Ishikawa (cell line): Measurements from ENCODE around the gene BTBD3.

ENCODE experiments used
- CREB1 ChIP-seq: IDR thresholded peaks from 2 replicates; pipeline ENCODE4 v1.6.1; 2012; ENCODE audit warnings: low read depth
- EGR1 ChIP-seq: IDR thresholded peaks from 2 replicates; pipeline ENCODE4 v1.6.1; 2012
- EP300 ChIP-seq: IDR thresholded peaks from 2 replicates; pipeline ENCODE4 v1.6.1; 2012; ENCODE audit warnings: borderline replicate concordance
- MAX ChIP-seq: IDR thresholded peaks from 2 replicates; pipeline ENCODE4 v1.6.1; 2012
- NFIC ChIP-seq: IDR thresholded peaks from 2 replicates; pipeline ENCODE4 v1.6.1; 2012
- RAD21 ChIP-seq: IDR thresholded peaks from 2 replicates; pipeline ENCODE4 v1.6.1; 2012; ENCODE audit warnings: low read depth
- TAF1 ChIP-seq: IDR thresholded peaks from 2 replicates; pipeline ENCODE4 v1.6.1; 2012; ENCODE audit warnings: low read depth, mild to moderate bottlenecking
- TEAD4 ChIP-seq: IDR thresholded peaks from 2 replicates; pipeline ENCODE4 v1.6.1; 2012
- YY1 ChIP-seq: IDR thresholded peaks from 2 replicates; pipeline ENCODE4 v1.6.1; 2012; ENCODE audit warnings: low read depth
- ZBTB7A ChIP-seq: IDR thresholded peaks from 2 replicates; pipeline ENCODE4 v1.6.1; 2012; ENCODE audit warnings: low read depth

Gene BTBD3

DNA sequence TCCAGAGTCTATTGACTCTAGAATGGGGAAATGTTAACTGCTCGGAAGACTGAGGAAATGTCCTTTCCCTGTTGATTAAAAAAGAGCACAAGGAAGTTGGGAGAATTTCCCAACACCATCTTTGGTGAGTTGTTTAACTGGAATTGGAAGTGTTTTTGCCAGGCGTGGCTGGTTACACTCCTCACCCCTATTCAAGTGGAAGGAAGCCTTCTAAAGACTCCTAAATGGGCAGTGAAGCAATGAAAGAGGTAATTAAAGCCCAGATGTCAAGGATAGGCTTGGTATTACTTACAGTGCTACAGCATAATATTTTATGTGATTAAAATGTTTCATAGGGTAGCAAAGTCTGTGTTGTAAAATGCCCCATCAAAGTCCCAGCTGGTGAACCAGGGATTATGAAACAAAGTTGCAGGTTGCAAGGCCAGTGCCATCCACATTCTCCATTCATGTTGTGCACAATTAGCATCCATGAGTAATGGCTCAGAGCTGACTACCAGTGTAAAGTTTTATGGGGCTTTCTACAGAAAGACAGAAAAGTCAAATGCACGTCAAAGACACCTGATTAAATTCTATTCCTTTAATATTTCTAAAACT lies 52.6 kb downstream of the BTBD3 start:
- TF ChIP-seq MAX (no peak), ZBTB7A (no peak), NFIC (no peak), EGR1 (no peak), TEAD4 (no peak), TAF1 (no peak), YY1 (no peak)

DNA sequence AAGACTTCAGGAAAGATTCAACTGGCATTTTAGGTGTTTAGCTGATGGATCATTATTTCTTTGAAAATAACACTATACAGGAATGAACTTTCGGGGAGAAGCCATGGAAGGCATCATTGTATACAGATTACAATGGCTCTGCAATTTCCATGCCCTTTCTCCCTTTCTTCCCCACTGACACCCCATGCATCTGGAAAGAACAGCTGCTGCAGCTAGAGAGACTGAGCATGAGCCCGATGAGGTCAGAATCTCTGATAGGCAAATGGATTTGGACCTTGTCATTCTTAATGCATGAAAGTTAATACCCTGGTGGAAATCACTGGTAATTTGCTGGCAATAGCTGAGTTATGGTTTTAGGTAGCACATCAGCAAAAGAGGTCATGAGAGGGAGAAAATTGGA lies 54.8 kb downstream of the BTBD3 start:
- TF ChIP-seq RAD21 (no peak), TAF1 (no peak), TEAD4 (no peak), NFIC (no peak), CREB1 (no peak), EP300 (no peak), EGR1 (no peak)
